ENCODE results near the gene VGLL2.
A peak's percentile ranks its signal among the peaks of the same experiment; 100 is the strongest.

The VGLL2 gene

GRCh38 chr6:117253785-117254184 is 11.6 kb upstream of the VGLL2 start:
- Histone ChIP-seq H3K4me3 (ENCODE audit: low read length) (no peak overlapping the region), H3K36me3 (ENCODE audit: control insufficient read depth, insufficient read depth, low read length) (no peaks in the 10 kb centered on the region), H3K27me3 (ENCODE audit: control insufficient read depth, insufficient read depth, low read length) (no peaks in the 10 kb centered on the region), H3K4me1 (ENCODE audit: control insufficient read depth, insufficient read depth, low read length) (no peaks in the 10 kb centered on the region), H3K9ac (ENCODE audit: low read length) (no peak overlapping the region), H3K27ac (ENCODE audit: low read depth, low read length) (no peak overlapping the region)

DNA sequence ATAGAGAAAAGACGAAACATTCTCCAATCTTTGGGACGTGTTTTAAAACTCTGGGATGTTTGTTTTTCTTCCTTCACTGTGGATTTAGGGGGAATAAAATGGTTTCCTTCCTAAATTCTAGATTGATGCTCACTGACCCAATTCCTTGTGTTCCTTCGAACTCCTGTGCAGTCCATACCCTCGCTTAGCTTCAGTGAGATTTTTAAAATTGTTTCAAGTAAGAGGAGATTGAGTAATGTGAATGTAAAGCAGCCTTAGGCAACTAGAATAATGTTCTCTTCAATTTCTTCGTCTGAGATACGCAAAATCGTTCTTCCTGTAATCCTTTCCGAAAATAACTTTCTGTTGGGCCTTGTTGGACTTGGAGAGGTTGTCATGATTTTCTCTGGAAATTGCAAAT is 2.6 kb upstream of the VGLL2 start:
- Histone ChIP-seq H3K27ac (ENCODE audit: low read depth, low read length) (no peak overlapping the region), H3K36me3 (ENCODE audit: control insufficient read depth, insufficient read depth, low read length) (no peaks in the 10 kb centered on the region), H3K4me1 (ENCODE audit: control insufficient read depth, insufficient read depth, low read length) (peaks cover 6% of the 10 kb centered on the region), H3K4me3 (ENCODE audit: low read length) (no peak overlapping the region), H3K27me3 (ENCODE audit: control insufficient read depth, insufficient read depth, low read length) (peaks cover 43% of the 10 kb centered on the region), H3K9ac (ENCODE audit: low read length) (no peak overlapping the region)

DNA sequence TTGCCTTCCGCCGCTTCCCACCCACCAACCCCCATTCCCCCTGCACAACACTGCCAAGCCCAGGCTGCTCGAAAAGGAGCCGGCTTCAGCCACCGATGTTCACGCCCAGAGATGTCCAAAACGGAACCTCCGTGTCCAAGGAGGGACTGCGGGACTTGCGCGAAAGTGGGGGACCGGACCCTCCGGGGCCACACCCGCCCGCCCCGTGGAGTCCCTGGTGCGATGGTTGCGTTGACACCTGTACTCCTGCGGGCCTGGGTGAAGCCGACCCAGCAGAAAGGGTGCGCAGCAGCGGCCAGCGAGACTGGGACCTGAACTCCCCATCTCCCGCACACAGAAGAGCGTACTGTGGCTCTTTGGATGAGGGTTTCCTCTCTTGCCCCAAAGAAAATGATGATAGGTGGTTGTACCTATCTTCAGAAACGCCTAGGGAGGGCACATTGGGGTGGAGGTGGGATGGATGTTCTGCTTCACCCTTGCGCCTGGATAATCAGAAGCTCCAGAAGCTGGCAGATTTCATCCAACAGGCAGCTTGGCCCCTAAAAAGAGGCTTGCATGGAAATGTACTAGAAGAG is 1.9 kb upstream of the VGLL2 start:
- H3K27ac ChIP-seq (ENCODE audit: low read depth, low read length) = no peak overlapping the region
- H3K36me3 ChIP-seq (ENCODE audit: control insufficient read depth, insufficient read depth, low read length) = no peaks in the 10 kb centered on the region
- H3K9ac ChIP-seq (ENCODE audit: low read length) = no peak overlapping the region
- H3K4me3 ChIP-seq (ENCODE audit: low read length) = no peak overlapping the region
- H3K4me1 ChIP-seq (ENCODE audit: control insufficient read depth, insufficient read depth, low read length) = peaks cover 6% of the 10 kb centered on the region
- peaks cover 50% of the 10 kb centered on the region for H3K27me3 ChIP-seq (ENCODE audit: control insufficient read depth, insufficient read depth, low read length)

DNA sequence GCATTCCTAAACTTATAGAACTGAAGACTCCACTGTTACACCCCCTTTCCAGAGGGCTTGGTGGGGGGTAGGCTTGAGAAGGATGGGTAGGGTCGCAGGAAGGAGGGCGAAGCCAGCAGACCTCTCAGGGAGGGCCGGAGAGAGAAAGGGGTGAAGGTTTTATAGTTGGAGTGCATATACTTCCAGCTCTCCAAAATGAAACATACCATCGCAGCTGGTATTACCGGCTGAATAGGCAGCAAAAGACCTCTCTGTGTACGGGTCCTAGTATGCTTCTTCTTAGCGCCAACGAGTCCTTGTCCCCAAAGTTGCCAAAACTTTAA is 1.0 kb upstream of the VGLL2 start:
- Histone ChIP-seq H3K36me3 (ENCODE audit: control insufficient read depth, insufficient read depth, low read length) (no peaks in the 10 kb centered on the region), H3K27me3 (ENCODE audit: control insufficient read depth, insufficient read depth, low read length) (peaks cover 55% of the 10 kb centered on the region), H3K27ac (ENCODE audit: low read depth, low read length) (no peak overlapping the region), H3K4me3 (ENCODE audit: low read length) (peak overlapping the region; percentile 59), H3K9ac (ENCODE audit: low read length) (no peak overlapping the region), H3K4me1 (ENCODE audit: control insufficient read depth, insufficient read depth, low read length) (peaks cover 6% of the 10 kb centered on the region)

DNA sequence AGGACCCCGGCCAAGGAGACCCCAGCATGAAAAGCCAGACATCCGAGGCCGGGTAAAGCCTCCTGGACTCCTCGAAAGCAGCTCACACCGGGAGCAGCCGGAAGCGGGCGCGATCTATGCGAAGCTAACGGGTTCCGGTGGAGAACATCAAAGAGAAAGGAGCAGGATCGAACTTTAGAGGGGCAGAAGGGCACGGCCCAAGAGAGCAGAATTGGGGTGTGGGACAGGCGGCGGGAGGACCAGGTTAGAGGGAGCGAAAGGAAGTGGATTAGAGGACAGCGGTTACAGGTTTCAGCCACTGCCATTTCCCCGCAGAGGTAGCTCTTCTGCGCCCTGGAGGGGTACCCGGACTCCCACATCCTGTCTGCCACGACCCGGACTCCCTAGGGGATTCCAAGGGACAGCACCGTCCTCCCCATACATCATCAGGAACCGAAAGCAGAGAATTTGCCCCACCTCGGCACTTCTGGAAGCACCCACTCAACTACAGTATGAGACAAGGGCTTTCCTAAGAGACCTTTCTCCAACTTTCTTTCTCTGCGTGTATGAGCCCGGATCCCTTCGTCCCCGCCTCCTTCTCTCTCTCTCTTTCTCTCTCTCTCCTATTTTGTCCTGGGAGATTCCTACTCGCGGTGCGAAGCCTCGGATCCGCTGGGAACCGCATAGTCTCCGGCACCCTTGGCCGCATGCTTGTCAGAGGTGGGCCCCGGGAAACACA is 507 bp upstream of the VGLL2 start:
- H3K4me3 ChIP-seq (ENCODE audit: low read length) = peak overlapping the region; percentile 59
- no peaks in the 10 kb centered on the region for H3K36me3 ChIP-seq (ENCODE audit: control insufficient read depth, insufficient read depth, low read length)
- no peak overlapping the region for H3K9ac ChIP-seq (ENCODE audit: low read length)
- peaks cover 6% of the 10 kb centered on the region for H3K4me1 ChIP-seq (ENCODE audit: control insufficient read depth, insufficient read depth, low read length)
- no peak overlapping the region for H3K27ac ChIP-seq (ENCODE audit: low read depth, low read length)
- peaks cover 55% of the 10 kb centered on the region for H3K27me3 ChIP-seq (ENCODE audit: control insufficient read depth, insufficient read depth, low read length)

DNA sequence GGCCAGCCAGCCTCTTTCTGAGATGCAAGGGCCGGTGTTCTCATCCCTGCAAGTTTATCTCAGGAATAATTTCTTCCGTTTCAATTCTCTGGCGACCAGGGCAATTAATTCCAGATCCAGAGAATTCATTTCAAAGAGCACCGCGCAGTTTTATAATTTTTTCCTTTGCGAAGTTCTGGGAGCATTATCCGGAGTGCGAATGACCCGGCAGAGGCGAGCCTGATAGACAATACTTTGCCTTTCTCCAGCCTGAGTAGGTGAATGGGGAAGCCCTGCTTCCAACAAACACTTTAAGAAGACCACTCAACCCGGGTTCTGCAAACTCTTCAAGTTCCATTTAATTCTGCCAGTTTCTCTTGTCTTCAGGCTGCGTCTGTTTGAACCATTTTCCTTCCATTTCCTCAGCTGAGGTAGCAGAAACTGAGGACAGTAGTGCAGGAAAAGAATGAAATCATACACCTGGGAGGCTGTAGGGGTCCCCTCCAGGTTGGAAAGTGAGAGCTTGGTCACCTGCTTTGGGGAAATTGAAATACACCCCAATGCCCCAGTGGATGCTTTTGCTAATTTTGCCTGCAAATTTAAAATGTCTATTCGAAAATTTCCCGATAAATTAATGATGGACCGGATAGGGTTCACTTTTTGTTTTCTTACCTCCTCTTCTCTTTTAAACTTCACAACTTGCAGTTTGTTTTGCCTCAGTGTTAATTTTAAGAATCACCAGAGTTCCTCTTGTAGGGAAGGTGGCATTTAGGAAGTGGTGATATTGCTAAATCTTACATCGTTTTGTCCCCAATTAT is 1.1 kb downstream of the VGLL2 start:
- peak overlapping the region; percentile 62 for H3K4me3 ChIP-seq (ENCODE audit: low read length)
- H3K36me3 ChIP-seq (ENCODE audit: control insufficient read depth, insufficient read depth, low read length) = no peaks in the 10 kb centered on the region
- H3K27me3 ChIP-seq (ENCODE audit: control insufficient read depth, insufficient read depth, low read length) = peaks cover 61% of the 10 kb centered on the region
- no peak overlapping the region for H3K27ac ChIP-seq (ENCODE audit: low read depth, low read length)
- no peak overlapping the region for H3K9ac ChIP-seq (ENCODE audit: low read length)
- peaks cover 8% of the 10 kb centered on the region for H3K4me1 ChIP-seq (ENCODE audit: control insufficient read depth, insufficient read depth, low read length)

- peaks cover 8% of the 10 kb centered on the region for H3K4me1 ChIP-seq (ENCODE audit: control insufficient read depth, insufficient read depth, low read length)
- no peak overlapping the region for H3K9ac ChIP-seq (ENCODE audit: low read length)
- H3K27ac ChIP-seq (ENCODE audit: low read depth, low read length) = no peak overlapping the region
- H3K36me3 ChIP-seq (ENCODE audit: control insufficient read depth, insufficient read depth, low read length) = no peaks in the 10 kb centered on the region
- peaks cover 63% of the 10 kb centered on the region for H3K27me3 ChIP-seq (ENCODE audit: control insufficient read depth, insufficient read depth, low read length)
- H3K4me3 ChIP-seq (ENCODE audit: low read length) = no peak overlapping the region
These were observed 1.6 kb downstream of the VGLL2 start for GRCh38 chr6:117267054-117267347.

DNA sequence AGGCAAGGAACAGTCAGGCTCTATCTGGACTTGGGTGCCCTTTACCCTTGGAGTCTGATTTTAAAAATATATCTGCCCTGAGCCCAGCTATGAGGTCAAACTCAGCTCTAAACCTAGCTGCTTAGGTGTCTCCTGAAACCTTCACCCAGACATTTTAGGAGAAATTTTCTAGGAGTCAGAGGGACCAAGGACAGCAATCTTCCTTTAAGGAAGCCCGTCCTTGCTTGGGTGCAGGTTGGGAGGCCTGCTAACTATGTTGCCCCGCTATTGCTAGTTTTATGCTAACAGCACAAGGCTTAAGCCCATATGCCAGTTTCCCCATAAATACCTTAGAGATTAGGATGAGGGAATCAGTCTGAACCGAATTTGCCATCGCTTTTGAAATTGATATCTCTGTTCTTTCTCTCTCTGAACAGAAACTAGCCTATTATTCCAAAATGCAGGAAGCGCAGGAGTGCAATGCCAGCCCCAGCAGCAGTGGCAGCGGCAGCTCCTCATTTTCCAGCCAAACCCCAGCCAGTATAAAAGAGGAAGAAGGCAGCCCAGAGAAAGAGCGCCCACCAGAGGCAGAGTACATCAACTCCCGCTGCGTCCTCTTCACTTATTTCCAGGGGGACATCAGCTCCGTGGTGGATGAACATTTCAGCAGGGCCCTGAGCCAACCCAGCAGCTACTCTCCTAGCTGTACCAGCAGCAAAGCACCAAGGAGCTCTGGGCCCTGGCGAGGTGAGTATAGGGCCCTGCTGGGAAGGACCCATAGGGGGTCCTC is 2.6 kb downstream of the VGLL2 start:
- Histone ChIP-seq H3K4me1 (ENCODE audit: control insufficient read depth, insufficient read depth, low read length) (peaks cover 8% of the 10 kb centered on the region), H3K27me3 (ENCODE audit: control insufficient read depth, insufficient read depth, low read length) (peaks cover 63% of the 10 kb centered on the region), H3K36me3 (ENCODE audit: control insufficient read depth, insufficient read depth, low read length) (no peaks in the 10 kb centered on the region), H3K27ac (ENCODE audit: low read depth, low read length) (no peak overlapping the region), H3K4me3 (ENCODE audit: low read length) (no peak overlapping the region), H3K9ac (ENCODE audit: low read length) (no peak overlapping the region)

DNA sequence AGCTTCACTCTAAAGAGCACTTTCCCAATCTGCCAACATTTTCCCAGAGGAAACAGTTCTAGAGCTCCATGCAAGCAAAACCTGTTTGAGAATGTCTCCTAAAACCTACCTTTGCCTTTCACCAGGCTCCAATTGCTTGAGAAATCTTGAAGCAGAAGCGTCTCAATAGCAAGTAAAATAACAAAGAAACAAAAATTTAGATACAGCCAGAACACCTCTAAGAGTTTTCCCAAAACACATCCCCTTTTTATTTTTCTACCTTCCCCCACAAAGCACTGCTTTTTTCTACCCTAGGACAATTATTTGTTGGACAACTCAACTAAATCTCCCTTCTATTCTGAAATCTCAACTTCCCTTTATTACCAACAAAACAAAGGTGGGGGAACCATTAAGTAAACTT is 3.6 kb downstream of the VGLL2 start:
- no peak overlapping the region for H3K27ac ChIP-seq (ENCODE audit: low read depth, low read length)
- peaks cover 54% of the 10 kb centered on the region for H3K27me3 ChIP-seq (ENCODE audit: control insufficient read depth, insufficient read depth, low read length)
- H3K36me3 ChIP-seq (ENCODE audit: control insufficient read depth, insufficient read depth, low read length) = no peaks in the 10 kb centered on the region
- H3K4me3 ChIP-seq (ENCODE audit: low read length) = no peak overlapping the region
- H3K9ac ChIP-seq (ENCODE audit: low read length) = no peak overlapping the region
- H3K4me1 ChIP-seq (ENCODE audit: control insufficient read depth, insufficient read depth, low read length) = peaks cover 8% of the 10 kb centered on the region

GRCh38 chr6:117269638-117270054 is 4.3 kb downstream of the VGLL2 start:
- Histone ChIP-seq H3K4me3 (ENCODE audit: low read length) (no peak overlapping the region), H3K36me3 (ENCODE audit: control insufficient read depth, insufficient read depth, low read length) (no peaks in the 10 kb centered on the region), H3K27ac (ENCODE audit: low read depth, low read length) (no peak overlapping the region), H3K27me3 (ENCODE audit: control insufficient read depth, insufficient read depth, low read length) (peaks cover 47% of the 10 kb centered on the region), H3K9ac (ENCODE audit: low read length) (no peak overlapping the region), H3K4me1 (ENCODE audit: control insufficient read depth, insufficient read depth, low read length) (peaks cover 8% of the 10 kb centered on the region)

GRCh38 chr6:117270055-117270842 is 4.9 kb downstream of the VGLL2 start:
- peak overlapping the region; percentile 33 for H3K4me3 ChIP-seq (ENCODE audit: low read length)
- no peak overlapping the region for H3K27ac ChIP-seq (ENCODE audit: low read depth, low read length)
- H3K4me1 ChIP-seq (ENCODE audit: control insufficient read depth, insufficient read depth, low read length) = peaks cover 4% of the 10 kb centered on the region
- H3K27me3 ChIP-seq (ENCODE audit: control insufficient read depth, insufficient read depth, low read length) = peaks cover 43% of the 10 kb centered on the region
- no peaks in the 10 kb centered on the region for H3K36me3 ChIP-seq (ENCODE audit: control insufficient read depth, insufficient read depth, low read length)
- H3K9ac ChIP-seq (ENCODE audit: low read length) = no peak overlapping the region

Measured in rectal smooth muscle tissue (tissue), 1 donor.